ENCODE measurements around the gene ZBTB12.

ZBTB12 gene

DNA sequence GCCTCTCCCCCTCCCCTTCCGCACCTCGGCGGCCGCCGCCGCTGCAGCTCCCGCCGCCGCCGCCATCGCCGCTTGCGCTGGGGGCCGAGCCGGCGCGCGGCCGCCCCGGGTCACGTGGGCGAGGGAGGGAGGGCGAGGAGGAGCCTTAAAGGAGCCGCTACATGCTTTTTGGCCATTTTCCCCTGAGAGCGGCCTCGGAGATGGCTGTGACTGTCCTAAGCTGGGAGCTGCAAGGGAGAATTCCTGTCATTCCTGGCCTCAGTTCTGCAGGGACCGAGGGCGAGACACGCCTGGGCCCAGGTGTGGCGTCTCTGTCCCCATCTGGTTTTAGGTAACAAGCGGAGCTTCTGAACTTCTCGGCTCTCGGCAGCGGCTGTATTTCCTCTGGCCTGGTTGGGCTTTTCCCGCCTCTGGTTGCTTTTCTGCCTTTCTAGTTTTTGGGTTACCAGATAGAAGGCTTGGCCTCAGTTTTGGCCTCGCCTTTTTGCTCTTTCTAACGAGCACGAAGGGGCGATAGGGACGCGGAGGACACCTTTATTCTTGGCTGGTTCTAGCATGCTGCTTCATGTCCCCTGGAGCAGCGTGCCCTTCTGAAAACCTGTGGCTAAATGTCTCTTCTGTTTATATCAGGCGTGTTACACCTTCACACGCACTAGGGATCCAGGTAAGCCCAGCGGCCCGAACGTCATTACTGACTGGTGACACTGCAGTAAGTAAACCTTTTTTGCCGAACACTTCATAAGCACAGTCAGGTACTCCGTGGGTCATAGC, 4.1 kb downstream of the ZBTB12 start, which contains the start of gene EHMT2:
Gene EHMT2 (minus strand): TSS at position 87 of the 771 bp plus-strand sequence. CDS start 21 bp downstream, at position 66.
- peak; percentile 79 for DNase-seq (ENCODE audit: low read depth)

DNA sequence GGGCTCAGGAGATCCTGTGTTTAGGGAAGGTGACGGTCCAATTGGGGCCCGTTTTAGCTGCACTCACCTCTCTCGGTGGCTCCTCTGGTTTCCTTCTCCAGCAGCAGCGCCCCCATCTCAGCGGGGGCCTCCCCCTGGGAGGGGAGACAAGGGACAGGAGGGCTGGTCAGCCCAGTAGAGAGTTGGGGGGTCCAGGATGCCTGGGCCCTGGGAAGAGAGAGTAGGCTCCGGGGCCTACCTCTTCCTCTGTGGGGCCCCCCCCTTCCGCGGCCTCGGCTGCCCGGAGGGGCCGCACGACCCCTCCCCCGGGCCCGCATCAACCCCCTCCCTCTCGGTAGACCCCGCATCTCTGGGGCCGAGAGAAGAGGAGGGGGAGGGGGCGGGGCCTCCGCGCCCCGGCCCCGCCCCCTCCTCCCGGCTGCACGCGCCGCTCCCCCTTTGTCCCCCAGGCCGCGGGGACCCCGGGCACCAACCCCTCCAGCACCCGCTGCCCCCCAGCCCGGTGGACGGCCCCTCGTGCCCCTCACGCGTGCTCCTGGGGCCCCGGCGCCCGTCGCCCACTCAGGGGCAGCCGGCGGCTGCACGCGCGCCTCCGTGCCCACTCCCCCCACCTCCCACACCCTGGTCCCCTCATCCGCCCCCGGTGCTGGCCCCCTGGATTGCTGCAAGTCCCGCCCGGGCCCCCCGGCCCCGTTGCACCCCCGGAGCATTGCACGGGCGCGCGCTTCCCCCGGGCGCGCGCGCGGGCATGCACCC, 4.9 kb downstream of the ZBTB12 start:
- no peak for DNase-seq (ENCODE audit: low read depth)

DNA sequence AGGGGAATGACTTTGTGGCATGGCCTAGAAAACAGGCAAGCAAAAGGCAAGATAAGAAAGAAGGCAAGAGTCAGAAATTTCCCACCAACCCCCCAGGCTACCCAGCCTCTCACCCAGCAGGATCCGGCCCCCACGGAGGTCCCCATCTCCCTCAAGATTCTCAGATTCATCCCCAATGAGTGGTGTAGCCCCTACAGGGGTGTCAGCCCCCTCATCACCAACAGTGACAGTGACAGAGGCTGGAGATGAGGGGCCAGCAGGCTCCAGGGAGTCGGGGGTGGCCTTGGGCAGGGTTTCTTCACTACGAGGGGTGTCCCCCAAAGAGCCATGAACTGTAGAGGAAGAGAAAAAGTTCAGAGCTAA, 5.4 kb downstream of the ZBTB12 start:
- DNase-seq (ENCODE audit: low read depth), result no peak

DNA sequence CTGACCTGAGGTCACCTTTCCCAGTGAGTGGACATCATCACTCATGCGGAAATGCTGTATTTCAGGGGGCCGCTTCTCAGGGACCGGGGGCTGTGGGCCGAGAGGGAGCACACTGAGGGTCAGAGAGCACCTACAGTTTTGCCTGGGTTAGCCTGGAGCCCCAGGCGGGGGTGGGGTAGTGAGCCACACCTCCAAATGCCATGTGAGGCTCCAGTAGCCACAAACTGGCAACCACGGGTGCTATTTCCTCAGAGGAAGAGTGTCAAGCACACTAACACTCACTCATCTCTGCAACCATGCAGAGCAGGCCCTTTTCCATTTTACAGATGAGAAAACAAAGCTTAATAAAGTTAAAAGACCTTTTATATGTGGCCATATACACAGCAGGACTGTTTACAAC, 9.1 kb downstream of the ZBTB12 start:
- no peak for DNase-seq (ENCODE audit: low read depth)

DNA sequence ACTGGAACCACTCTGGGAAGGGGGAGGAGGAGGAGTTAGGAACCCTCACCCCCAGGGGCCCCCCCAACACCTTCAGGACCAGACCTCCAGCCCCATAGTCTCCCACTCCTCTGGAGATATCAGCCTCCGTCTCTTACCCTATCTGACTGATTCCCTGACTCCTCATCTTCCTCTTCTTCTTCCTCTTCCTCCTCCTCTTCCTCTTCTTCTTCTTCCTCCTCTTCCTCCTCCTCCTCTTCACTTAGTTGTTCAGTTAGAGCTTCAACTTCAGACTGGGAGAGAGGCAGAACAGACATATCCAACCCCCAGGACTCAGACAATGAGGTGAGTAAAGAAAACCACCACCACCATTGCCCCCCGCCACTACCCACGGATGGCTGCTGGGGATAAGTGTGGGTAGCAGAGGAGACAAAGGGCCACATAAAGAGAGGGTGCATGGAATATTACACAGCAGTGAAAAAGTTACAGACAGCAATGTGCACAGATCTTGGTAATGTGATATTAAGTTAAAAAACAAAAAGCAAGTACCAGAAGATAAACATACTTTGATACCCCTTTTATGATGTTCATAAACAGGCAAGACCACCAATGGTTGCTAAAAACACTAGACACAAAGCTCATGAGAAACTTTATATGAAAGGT, 12.4 kb downstream of the ZBTB12 start:
- no peak for DNase-seq (ENCODE audit: low read depth)

DNA sequence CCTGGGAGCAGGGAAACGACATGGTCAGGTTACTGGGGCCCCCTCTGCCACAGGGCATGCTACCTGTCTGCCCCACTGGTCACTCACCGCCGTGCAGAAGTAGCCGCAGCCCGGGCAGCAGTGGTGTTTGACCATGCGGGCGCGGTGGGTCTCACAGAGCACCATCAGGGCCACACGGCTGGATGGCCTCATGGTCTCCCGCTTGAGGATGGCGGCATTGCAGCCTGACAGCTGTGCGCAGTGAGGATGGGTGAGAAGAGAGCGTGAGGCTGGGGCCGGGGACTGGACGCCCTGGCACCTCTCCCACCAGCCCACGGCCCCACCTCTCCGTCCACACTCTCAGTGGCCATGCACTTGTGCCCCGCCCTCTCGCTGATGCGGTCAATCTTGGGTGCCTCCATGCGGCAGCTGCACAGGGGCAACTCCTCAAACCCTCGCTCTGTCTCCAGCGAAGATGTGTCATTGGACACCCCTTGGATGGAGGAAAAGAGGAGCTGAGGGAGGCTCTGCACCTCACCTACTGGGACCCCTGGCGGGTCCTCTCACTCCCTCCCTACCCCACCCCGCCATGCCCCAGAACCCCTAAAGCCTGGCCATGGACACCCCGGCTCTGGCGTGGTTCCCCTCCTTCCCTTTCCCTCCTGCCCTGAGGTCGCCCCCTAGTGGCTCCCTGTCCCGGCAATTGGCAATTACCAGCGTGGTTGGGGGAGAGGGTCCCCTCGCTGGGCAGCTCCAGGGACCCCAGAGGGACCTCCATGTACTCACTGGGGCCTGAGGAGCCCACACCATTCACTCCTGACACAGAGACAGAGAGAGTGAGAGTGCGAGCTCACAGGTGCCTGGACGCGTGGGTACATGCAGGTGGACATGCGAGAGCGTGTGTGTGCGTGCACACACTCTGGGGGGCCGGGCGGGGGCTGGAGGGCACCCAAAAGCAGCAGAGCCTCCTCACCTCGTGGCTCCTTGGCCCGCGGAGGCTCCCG, 13.3 kb downstream of the ZBTB12 start:
- DNase-seq (ENCODE audit: low read depth), result peak; percentile 40

DNA sequence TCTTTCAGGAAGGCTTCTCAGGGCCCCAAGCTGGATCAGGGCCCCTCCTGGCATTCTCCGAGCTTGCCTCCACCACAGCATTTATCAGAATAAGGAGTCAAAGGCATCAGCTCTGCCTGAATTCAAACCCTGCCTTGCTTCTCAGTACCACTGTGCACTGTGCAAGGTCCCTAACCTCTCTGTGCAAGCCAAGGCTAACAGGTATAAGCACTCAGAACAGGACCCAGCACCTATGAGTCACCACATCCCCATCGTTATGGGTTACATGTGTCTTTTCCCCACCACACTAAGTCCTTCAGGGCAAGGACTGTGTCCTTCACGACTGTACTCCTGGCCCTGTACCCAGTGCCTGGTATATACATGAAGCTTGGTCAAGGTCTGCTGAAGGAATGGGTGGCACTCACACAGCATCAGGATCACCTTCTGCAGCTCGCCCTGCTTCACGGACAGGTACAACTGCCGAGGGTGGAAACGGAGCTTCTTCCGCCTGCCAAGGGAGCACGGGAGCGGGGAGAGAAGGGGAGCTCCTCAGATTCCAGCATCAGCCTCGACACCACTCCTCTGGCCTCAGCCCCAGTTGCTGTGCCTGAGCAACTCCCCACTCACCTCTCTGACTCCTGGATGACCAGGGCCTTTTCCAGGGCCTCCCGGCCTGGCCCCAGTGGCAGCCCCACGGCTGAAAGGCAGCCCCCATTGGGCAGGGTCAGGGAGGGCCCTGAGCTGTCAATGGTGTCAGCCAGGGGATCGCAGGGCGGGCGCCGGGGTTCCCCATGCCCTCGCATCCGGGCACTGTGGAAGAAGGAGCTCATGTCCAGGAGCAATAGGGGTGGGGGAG, 14.5 kb downstream of the ZBTB12 start:
- no peak for DNase-seq (ENCODE audit: low read depth)

DNA sequence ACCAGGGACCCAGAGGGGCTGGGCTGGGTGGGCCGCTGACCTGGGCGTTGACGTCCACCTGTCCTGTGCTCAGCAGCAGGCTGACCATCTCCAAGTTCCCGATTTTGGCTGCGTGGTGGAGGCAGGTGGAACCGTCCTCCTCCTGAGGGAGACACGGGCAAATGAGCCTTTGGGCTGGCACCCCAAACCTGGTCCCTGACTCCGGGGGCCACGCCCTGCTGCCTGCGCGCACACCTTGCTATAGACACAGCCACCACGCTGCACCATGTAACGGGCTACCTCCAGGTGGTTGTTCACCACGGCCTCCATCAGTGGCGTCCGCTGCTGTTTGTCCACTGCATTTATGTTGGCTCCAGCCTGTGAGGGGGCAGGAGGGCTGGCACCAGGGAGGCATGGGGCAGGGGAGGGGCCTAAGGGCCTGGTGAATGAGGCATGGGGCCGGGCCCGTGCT, 15.3 kb downstream of the ZBTB12 start:
- no peak for DNase-seq (ENCODE audit: low read depth)

DNA sequence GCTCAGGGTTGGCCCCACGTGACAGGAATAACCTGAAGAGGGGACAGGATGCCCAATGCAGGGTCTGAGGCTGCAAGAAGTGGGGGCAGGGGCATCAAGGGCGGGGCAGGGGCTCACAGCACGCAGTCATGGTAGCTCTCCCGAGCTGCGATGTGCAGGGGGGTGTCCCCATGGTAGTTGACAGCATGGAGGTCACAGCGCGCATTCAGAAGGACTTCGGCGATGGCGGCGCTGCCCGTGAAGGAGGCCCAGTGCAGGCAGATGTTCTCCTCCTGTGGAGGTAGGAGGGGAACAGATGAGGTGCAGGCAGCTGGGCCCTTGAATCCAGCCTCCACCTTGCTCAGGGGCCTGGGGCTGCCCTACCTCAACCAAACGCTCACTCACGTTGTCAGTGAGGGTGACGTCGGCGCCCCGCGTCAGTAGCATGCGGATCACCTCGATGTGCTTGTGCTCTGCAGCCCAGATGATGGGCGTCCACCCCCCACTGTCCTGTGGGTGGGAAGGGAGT, 17.3 kb downstream of the ZBTB12 start:
- DNase-seq (ENCODE audit: low read depth), result no peak

DNA sequence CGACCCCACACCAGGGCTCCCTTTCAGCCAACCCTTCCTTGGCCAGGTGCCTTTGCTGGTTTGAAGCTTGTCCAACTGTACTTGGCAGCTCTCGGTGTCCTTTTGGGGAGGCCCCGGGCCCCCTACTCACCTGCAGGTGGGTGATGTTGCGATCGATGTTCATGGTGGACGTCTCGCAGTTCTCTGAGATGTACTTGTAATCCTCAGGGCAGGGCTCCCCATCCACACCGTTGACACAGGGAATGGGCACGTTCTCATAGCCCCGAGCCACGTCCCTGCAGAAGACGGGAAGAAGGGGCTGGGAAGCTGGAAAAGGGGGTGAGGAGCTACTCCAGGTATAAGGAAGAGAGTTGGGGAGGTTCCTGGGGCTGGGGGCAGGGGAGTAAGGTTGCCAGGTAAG, 18.2 kb downstream of the ZBTB12 start:
- no peak for DNase-seq (ENCODE audit: low read depth)

DNA sequence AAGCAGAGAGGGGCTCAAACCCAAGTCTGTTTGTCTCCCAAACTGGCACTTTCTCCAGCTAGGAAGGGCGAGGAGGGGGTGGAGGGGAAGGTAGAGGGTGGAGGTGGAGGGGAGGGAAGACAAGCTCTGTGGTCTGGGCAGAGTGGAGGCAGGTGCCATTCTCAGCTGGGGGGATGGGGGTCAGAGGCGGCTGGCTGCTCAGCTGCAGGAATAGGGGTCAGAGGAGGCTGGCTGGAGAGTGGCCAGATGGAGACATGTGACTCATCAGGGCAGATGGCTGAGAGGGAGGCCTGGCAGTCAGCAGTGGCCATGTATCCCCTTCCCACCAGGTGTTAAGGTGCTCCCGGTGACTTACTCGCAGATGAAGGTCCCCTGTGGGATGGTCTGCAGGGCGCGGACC, 19.5 kb downstream of the ZBTB12 start:
- DNase-seq (ENCODE audit: low read depth), result no peak

DNA sequence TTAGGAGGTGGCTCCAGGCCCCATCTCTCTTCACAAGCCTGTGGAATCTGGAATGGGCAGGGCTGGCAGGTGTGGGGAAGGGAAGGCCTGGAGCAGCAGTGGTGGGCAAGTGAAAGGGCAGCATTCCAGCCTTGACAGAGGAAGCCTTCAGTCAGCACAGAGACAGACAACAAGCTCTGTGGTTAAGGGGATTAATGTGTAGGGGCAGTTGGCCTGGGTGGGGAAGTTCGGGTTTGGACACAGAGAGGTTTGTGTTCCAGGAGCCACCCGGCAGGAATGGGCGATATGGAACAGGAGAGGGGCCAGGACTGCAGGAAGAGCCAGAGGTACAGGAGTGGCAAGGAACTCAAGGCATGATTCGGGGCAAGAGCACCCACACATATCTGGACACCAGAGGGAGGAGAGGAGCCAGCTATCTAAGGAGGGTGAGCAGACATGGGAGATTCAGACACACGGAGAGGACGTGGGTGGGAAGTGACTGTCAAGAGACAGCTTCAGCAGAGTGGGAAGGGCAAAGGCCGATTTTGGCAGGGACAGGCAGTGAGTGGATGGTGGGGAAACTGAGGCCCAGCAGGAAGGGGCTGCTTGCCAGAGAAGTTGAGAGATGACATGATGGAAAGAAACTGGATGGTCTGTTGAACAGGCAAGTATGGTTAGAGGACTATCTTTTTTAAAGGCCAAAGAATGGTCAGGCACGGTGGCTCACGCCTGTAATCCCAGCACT, 20.6 kb downstream of the ZBTB12 start:
- no peak for DNase-seq (ENCODE audit: low read depth)

DNA sequence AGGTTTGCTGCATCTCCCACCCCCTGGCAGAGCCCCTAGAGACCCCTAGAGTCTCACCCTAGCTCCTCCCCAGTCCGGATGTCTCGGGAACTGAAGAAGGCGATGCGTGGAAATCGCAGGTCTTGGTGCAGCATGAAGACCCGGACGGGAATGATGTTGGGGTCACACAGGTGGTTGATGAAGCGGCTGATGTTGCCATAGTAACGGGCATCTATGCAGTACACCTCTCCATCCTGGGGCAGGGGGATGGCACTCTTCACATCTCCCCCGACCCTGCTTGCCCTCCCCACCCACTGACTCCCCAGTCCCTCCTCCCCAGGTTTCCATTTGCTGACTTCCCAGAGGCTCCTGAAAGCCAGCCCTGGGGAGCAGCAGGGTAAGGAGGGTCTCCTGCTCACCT, 21.3 kb downstream of the ZBTB12 start:
- no peak for DNase-seq (ENCODE audit: low read depth)

DNA sequence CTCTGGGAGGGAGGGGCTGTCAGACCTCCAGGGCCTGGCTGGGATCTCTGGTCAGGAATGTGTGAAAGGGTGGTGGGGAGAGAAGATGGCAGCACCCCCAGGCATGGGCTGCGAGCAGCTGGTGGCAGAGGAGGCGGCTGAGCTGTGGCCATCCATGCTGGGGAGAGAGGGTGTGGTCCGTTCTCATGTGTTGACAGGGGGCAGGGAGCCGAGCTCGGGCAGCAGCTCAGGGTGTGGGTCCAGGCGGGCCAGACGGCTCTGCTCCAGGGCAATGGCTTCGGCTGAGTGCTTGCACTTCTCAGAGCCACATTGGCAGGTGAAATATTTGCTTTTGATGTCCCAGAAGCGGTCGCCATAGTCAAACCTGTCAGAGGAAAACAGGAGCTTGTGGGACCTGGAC, 22.0 kb downstream of the ZBTB12 start:
- DNase-seq (ENCODE audit: low read depth), result no peak

DNA sequence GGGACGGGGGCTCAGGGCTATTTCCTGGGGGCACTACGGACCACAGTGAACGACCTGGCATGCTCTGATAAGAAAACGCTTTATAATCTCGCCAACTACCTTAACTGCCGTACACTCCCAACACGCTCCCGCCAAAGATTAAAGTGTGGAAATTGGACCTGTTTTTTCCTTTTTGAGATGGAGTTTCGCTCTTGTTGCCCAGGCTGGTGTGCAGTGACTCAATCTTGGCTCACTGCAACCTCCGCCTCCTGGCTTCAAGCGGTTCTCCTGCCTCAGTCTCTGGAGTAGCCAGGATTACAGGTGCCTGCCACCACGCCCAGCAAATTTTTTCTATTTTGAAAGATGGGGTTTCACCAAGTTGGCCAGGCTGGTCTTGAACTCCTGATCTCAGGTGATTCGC, 22.7 kb downstream of the ZBTB12 start:
- DNase-seq (ENCODE audit: low read depth), result no peak

DNA sequence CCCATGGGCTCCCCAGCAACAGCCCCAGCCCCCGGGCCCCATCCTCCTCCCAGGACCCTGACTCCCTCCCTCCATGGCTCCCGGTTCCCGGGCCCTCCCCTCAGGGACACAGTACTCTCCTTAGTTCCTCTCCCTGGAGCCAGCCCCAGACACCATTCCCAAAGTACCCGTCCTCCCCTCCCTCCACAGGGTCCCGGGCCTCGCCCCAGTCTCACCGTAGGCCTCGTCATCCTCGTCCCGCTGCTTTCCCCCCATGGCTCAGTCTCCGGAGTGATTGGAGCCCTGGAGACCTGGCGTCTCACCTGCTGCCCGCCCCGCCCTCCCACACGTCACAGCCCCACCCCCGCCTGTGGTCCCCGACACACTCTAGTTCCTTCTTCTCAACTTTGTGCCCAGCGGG, 23.2 kb downstream of the ZBTB12 start, which contains the start of gene SLC44A4:
Gene SLC44A4 (minus strand): TSS at position 272 of the 400 bp plus-strand sequence. CDS start 17 bp downstream, at position 255.
- DNase-seq (ENCODE audit: low read depth), result no peak

DNA sequence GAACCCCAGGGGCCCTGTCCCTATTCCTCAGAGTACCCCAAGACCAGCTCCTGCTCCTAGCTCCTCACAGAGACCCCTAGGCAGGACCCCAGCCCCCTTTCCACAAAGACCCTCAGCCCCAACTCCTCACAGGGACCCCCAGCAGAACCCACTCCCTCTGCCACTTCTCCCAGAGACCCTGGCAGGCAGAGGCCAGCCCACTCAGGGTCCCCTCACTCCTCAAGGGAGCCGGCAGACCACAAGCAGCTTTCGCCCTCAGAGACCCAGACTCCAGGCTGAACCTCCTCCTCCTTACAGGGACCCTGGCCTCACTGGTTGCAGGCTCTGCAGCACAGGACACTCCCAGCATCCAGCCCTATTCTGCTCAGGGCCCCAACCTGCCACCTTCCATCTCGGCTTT, 23.7 kb downstream of the ZBTB12 start:
- DNase-seq (ENCODE audit: low read depth), result no peak

DNA sequence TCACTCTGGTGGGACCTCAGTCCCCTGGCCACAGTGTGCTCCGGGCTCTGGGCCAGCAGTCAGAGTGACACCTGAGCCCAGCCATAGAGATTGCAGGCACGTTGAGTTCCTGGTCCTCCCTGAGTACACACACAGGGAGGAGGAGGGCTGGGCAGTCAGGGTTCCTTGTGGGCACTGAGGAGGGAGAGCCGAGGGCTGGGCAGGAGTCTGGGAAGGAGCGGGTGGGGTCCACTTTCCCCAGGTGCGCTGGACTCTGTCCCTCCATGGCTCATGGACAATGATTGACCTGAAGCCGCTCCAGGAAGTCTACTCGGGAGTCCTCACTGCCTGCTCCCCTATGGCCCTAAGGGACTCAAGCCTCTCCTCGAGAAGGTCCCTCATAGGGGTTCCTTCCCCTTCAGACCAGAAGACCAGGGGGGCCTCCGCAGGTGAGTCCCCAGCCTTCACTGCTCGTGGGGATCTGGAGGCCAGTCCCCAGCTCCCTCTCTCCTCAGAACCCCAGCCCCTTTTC, 24.2 kb downstream of the ZBTB12 start:
- no peak for DNase-seq (ENCODE audit: low read depth)

DNA sequence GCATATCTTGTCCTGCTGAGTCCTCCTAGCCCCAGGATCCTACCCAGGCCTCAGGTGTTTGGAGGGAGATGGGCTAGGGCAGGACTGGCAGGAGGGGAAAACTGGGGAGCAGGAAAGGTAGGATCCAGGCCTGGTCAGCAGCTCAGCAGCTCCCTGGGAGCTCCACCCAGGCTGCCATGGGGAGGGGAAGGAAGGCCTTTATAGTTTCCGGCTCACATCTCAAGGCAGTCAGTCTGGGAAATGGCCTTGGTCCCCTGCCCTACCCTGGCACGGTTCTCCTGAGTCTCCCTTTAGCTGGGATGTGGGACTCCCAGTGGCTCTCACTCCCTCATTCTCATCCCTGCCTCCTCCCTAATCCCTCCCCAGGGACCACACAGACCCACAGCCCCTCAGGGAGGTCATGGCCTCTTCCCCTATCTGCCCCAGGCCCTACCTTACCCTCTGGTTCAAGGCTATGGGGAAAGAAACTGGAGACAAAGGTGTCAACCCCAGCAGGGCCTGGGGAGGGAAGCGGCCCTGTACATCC, 24.7 kb downstream of the ZBTB12 start:
- DNase-seq (ENCODE audit: low read depth), result no peak
